Cardiac muscle cell (in vitro differentiated cells and primary cell): ENCODE results near the gene LMX1B. TPM values are rescaled to one million over a fixed set of nuclear protein-coding genes. Genes with fewer than 3 reads are reported as not detected.

Source experiments
- DNase-seq, 2 donors: peaks; one replicate each; pipeline versions ENCODE4 v3.0.0 to v3.0.0-alpha.2; 2010 to 2017; ENCODE audit warnings: low read depth in 1 of 2, low spot score in 1 of 2
- H3K27ac ChIP-seq: fragments of 200-600 bp; sonication (generic); 2 replicates; pipeline ENCODE4 v1.5.1; 2016
- H3K27me3 ChIP-seq: fragments of 200-600 bp; sonication (generic); 2 replicates; pipeline ENCODE4 v1.6.0; 2016; ENCODE audit warnings: control low read depth
- H3K36me3 ChIP-seq: fragments of 200-600 bp; sonication (generic); 2 replicates; pipeline ENCODE4 v1.5.1; 2016; ENCODE audit warnings: control low read depth
- H3K4me1 ChIP-seq: fragments of 200-600 bp; sonication (generic); 2 replicates; pipeline ENCODE4 v1.8.1; 2017; ENCODE audit warnings: low read depth, mild to moderate bottlenecking, mixed run types
- H3K4me3 ChIP-seq: fragments of 200-600 bp; sonication (generic); 2 replicates; pipeline ENCODE4 v1.5.1; 2016; ENCODE audit warnings: mild to moderate bottlenecking
- H3K9me3 ChIP-seq: fragments of 200-600 bp; sonication (generic); 2 replicates; pipeline ENCODE4 v1.5.1; 2017; ENCODE audit warnings: low read depth, mild to moderate bottlenecking, control low read depth
- polyA plus RNA-seq: library from polyadenylated mRNA; unstranded; fragments of >200 nt; fragmentation: Nextera tagmentation; extraction: Ambion mirVana; gene quantifications from 2 replicates; pipeline ENCODE4 v1.2.1, GENCODE V29; 2016
- total RNA-seq: library from RNA; depleted of rRNA; stranded (reverse); fragments of >200 nt; gene quantifications from 2 replicates; pipeline ENCODE4 v1.2.3, GENCODE V29; 2016
- TF ChIP-seq, protein P1 (sequence below): IDR thresholded peaks from 2 replicates; pipeline ENCODE4 v1.5.1; 2012; ENCODE audit warnings: low read depth, mild to moderate bottlenecking, low read length

LMX1B gene
- total and polyA plus RNA-seq, 2 experiments from 2014 or later: not detected

- DNase-seq: no peak
- Histone ChIP-seq H3K36me3 (no peaks in the 10 kb centered on the region), H3K9me3 (no peaks in the 10 kb centered on the region), H3K4me3 (no peak overlapping the region), H3K27ac (no peak overlapping the region), H3K27me3 (peaks cover 99% of the 10 kb centered on the region), H3K4me1 (no peaks in the 10 kb centered on the region)
- TF ChIP-seq, protein P1, sequence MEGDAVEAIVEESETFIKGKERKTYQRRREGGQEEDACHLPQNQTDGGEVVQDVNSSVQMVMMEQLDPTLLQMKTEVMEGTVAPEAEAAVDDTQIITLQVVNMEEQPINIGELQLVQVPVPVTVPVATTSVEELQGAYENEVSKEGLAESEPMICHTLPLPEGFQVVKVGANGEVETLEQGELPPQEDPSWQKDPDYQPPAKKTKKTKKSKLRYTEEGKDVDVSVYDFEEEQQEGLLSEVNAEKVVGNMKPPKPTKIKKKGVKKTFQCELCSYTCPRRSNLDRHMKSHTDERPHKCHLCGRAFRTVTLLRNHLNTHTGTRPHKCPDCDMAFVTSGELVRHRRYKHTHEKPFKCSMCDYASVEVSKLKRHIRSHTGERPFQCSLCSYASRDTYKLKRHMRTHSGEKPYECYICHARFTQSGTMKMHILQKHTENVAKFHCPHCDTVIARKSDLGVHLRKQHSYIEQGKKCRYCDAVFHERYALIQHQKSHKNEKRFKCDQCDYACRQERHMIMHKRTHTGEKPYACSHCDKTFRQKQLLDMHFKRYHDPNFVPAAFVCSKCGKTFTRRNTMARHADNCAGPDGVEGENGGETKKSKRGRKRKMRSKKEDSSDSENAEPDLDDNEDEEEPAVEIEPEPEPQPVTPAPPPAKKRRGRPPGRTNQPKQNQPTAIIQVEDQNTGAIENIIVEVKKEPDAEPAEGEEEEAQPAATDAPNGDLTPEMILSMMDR: no peak
Observed at GRCh38 chr9:126616521-126616976, 2.8 kb downstream of the LMX1B start.

GRCh38 chr9:126617003-126617822, 3.5 kb downstream of the LMX1B start:
- Histone ChIP-seq H3K36me3 (no peaks in the 10 kb centered on the region), H3K4me3 (no peak overlapping the region), H3K4me1 (no peaks in the 10 kb centered on the region), H3K27ac (no peak overlapping the region), H3K9me3 (no peaks in the 10 kb centered on the region), H3K27me3 (peaks cover 99% of the 10 kb centered on the region)
- TF ChIP-seq, protein P1: no peak
- no peak for DNase-seq

DNA sequence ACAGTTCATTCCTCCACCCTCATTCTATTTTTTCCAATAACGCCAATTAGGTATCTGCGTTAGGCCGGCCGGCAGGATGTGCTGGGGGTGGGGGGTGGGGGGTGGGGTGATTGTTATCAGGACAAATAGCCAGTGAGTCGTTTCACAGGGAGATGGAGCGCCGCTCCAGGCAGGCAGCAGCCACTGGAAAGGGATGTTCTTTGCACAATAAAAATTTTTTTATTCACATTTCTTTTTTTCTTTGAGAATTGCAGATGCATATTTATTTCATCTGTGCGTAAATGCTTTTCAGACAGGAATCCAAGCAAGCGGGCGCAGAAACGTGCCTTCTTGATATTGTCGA, 4.1 kb downstream of the LMX1B start:
- Histone ChIP-seq H3K27ac (no peak overlapping the region), H3K4me1 (no peaks in the 10 kb centered on the region), H3K27me3 (peaks cover 99% of the 10 kb centered on the region), H3K36me3 (no peaks in the 10 kb centered on the region), H3K4me3 (no peak overlapping the region), H3K9me3 (no peaks in the 10 kb centered on the region)
- TF ChIP-seq, protein P1: no peak
- no peak for DNase-seq

DNA sequence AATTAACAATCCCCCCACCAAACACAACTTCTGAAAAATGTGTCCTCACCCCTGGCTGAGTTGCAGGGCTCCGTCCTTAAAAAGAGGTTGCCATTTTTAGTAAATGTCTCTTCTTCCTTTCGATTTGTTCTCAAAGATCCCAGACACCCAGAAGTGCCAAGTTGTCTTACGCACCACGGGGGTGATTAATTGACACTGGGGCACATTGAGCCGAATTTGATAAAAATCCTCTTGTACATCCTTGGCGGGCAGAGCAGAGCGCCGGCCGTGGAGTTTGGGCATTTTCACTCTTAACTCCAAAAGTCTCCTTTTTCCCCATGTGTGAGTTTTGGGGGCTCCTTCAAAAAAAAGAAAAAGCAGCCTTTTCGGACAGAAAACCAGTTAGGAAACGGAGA, 4.5 kb downstream of the LMX1B start:
- Histone ChIP-seq H3K27ac (no peak overlapping the region), H3K9me3 (no peaks in the 10 kb centered on the region), H3K4me3 (no peak overlapping the region), H3K27me3 (peaks cover 99% of the 10 kb centered on the region), H3K4me1 (no peaks in the 10 kb centered on the region), H3K36me3 (no peaks in the 10 kb centered on the region)
- DNase-seq: no peak
- TF ChIP-seq, protein P1: no peak

DNA sequence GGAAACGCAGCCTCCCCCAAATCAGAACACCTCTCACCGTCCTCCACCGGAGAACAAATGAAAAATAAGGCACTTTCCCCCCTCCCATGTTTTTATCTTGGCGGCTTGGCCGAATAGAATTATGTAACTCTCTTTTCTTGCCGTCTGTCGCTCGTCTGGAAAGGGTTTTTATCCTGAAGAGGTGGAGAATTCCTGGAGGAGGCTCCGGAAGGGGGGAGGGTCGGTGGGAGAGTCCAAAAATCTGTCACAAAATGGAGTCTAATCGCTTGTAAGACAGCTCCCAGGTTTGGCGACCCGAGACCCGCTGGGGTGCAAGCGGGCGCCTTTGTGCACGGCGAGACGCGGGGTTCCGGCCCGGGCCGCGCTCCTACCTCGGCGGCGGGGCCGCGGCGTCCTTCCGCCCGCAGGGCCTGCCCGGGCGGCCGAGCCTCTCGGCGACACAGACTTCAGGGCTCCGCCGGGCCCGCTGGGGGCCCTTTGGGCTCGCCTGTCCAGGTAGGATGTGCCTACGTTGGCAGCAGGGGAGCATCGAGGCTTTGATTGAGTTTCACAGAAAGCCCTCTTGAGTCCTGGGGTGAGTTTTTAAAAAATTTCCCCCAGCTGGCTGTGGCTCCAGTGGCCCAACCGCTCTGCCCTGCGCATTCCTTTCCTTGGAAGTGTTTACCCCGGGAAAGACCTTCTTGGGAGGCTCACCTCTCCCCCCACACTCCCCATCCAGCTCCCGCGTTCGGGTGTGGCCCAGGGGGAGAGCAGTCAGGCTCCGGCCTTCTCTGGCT, 5.0 kb downstream of the LMX1B start:
- Histone ChIP-seq H3K4me1 (no peaks in the 10 kb centered on the region), H3K4me3 (no peak overlapping the region), H3K27ac (no peak overlapping the region), H3K36me3 (no peaks in the 10 kb centered on the region), H3K27me3 (peaks cover 99% of the 10 kb centered on the region), H3K9me3 (no peaks in the 10 kb centered on the region)
- TF ChIP-seq, protein P1: no peak
- no peak for DNase-seq
